DMS114 treated with DMSO at 0.1 percent for 48 hours (cell line): ENCODE measurements around the gene PASK.

Source experiments
- DNase-seq: peaks from one replicate; lab custom pipeline; 2025; ENCODE audit not compliant: unreplicated experiment; lab: John Stamatoyannopoulos, UW

The PASK gene

GRCh38 chr2:241128266-241128665 is 21.0 kb downstream of the PASK start:
- no peak for DNase-seq

DNA sequence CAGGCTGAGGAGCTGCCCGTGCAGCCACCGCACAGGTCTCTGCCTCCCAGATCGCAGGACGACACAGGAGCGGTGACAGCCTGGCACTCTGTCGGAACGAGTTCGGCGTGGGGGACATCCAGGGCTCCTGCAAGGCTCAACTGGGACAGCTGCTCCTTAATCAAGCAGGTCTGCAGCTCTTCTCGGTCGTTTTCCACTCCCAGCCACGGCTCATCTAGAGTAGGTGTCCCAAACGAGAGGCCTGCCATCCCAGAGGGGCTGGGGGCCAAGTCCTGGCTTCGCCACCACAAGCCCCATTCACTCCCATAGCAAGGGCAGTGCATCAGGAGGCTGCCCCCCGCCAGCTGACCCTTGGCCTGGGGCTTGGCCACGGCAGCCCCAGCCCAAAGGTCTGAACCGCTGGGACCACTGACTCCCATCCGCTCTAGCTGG is 22.5 kb downstream of the PASK start:
- DNase-seq = no peak

DNA sequence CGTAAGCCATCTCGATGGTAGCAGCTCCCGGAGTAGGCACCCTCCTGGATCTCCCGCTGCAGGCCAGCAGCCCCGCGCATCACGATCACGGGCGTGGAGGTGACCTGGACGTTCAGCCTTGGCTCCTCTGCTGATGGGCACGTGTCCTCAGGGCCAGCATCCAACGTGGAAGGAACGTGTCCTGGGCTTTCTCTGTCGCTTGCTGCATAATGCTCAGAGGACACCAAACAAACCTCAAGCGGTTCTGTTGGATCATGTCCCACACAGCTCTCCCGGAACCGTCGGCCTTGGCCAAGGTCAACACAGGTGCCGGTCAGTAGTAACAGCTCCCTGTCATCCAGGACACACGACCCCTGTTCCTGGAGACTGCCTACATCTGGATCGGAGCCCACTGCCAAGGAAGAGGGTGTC is 23.1 kb downstream of the PASK start:
- no peak for DNase-seq

DNA sequence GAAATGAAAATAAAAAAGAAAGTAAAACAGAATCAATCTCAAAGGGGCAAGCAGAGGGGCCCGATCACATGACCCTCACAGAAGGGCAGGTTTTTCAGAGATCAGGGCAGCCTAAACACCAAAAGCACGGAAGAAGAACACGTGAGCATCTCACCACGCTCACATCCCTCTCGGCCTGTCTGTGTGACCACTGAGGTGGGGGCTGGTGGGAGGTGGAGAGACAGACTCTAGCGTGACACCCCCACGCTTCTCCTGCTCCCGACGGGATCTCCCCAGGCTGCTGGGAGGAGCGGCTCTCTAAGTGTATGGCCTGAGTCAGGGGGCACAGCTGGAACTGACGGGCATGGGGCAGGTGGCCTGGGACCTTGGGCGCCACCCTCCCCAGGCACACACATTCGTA is 23.6 kb downstream of the PASK start:
- DNase-seq = no peak

DNA sequence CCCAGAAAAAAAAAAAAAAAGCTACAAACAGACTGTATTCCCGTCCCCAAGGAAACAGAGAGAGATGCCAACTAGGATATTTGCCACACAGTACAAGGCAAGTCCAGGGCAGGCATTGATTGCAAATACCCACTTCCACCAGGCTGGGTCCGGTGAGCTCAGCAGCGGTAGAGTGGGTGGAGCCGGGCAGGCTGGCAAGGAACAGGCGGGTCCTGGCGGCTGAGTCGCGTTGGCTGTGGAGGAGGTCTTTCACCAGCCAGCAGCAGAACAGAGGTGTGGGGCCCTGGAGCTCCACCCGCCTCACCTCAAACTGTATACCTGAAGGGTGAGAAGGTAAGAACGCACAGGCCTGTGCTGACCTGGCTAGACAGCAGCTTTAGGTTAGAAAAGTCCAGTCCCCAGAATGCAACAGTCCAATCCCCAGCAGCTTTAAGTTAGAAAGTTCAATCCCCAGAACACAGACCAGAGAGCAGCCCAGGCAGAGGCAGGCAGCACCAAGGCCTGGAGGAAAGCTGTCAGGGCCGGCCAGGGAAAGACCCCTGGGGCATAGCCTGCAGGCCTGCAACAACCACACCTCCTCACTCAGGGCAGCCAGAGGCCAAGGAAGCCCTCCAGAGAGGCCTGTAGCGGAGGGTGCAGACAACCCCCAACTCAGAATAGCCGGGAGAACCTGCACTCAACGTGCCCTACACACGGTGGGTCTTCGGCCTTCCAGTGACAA is 25.3 kb downstream of the PASK start:
- DNase-seq = no peak

DNA sequence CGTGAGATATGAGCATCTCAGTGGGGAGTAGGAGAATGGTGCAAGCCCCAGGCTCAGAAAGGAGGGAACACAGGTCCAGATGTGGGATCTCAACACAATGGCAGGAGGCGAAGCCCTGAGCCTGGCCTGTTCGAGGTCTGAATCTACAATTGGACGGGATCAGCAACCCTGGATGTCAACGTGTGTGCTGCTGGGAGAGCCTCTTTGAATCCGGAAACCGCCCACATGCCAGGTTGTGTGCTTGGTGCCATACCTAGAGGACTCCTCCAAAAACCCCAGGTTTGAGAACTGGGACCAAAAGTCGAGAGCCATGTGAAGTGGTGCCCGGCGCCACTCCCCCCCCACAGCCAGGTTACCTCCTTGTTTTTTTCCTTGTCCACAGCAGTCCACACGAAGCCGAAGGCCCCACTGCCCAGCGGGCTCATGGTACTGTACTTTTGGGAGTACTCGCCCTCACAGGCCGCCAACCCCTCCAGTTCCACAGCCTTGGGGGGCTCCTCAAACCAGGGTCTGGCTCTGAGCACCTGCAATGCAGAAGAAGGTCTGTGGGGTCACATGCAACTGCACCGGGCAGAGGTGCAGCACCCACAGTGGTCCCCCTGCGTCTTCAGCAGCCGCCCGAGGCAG is 26.8 kb downstream of the PASK start:
- no peak for DNase-seq

DNA sequence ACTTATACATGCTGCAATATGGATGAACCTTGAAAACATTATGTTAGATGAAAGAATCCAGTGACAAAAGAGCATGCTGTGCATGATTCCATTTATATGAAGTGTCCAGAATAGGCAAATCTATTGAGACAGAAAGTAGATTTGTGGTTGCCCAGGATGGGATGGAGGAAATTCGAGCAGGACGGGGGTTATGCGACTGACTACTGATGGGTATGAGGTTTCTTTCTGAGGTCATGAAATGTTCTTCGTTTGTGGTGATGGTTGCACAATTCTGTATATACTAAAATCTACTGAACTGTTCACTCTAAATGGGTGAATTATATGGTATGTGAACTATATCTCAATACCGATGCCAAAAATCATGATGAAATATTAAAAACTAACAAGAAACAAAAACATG is 28.3 kb downstream of the PASK start:
- no peak for DNase-seq

DNA sequence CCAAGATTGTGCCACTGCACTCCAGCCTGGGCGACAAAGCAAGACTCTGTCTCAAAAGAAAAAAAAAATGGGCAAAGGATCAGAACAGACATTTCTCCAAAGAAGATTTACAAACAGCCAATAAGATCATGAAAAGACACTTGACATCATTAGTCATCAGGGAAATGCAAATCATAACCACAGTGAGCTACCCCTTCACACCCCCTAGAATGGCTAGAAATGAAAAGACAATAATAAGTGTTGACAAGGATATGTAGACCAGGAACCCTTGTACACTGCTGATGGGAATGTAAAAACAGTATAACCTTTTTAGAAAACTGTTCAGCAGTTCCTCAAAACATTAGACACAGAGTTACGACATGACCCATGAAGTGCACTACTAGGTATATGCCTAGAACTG is 28.8 kb downstream of the PASK start:
- no peak for DNase-seq

- no peak for DNase-seq
Measured at GRCh38 chr2:241118737-241119505, 30.4 kb downstream of the PASK start.

DNA sequence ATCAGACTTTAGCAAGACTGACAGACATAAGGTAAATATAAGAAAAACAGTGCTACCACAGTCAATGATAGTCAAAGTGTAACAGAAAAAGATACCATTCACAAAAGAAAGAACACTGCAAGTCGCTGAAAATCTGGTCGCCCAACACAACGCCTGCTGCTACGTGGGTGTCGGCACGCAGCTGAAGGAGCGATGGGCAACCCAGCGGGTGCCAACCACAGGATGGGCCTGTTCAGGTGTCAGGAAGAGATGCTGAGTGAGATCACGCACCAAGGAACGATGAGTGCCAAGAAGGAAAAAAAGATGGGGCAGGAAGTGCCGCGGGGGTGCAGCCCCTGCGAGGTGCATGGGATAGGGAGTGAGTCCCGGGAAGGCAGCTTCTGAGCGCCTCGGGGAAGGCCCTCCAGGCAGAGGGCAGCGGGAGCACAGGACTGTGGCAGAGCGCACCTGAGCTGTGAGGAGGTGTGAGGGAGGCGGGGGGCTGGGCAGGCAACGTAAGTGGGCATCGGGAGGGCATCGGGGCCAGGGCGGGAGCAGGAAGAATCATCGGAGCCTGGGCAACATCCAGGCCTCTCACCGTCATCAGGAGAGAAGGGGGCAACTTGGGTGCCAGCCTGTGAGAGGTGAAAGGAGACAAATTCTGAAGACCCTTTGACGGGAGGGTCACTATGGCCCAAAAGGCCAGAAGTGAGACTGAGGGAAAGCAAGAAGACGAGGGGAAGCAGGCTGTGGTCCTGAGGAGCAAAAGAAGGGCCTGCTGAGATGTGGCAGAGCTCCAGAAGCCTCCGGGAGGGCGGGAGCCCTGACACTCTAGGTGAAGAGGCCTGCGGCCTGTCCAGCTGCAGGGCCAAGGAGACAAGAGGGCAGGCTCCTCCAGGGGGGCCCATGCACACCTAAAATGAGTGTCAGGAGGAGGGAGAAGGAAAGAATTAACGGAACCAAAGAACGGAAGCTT is 32.4 kb downstream of the PASK start:
- DNase-seq = no peak

DNA sequence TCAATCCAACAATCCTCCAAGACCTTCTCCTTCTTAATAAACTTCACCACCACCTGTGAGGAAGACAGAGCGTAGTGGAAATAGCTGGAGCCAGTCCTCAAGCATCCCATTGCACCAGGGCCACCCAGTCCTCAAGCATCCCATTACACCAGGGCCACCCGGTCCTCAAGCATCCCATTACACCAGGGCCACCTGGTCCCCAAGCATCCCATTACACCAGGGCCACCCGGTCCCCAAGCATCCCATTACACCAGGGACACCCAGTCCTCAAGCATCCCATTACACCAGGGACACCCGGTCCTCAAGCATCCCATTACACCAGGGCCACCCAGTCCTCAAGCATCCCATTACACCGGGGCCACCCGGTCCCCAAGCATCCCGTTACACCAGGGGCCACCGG is 33.9 kb downstream of the PASK start:
- no peak for DNase-seq

DNA sequence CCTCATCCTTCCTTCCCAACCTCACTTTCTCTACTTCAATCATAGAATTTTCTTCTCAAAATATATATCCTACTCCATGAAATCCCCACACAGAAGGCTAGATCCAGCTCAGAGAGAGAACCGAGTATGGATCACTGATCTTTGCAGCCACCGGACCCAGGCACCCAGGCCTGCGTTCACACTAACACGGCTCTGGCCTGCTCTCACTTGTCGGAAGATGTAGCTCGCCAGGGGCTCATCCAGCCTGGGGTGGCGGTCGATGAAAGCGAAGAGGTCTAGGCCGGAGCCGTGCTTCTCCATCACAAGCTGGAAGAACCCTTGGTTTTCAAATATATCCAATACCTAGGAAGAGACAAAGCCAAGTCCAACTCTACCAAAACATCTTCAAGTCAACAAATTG is 34.4 kb downstream of the PASK start:
- no peak for DNase-seq

GRCh38 chr2:241112592-241112991 is 36.7 kb downstream of the PASK start:
- no peak for DNase-seq

DNA sequence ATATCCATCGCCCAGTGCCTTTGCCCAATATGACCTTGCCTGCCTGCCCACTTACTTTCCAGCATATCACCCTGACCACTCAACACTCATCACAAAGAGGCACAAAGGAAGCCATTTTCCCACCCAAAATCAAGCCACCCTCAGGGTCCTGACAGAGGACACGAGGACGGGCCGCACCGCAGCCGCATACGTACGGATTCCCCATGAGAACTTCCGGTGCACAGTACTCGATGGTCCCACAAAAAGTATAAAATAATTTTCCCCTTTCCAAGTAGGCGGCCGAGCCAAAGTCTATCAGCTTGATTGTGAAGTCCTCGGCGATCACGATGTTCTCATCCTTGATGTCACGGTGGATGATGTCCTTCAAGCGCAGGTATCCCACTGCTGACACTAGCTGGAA is 37.2 kb downstream of the PASK start:
- DNase-seq = no peak

DNA sequence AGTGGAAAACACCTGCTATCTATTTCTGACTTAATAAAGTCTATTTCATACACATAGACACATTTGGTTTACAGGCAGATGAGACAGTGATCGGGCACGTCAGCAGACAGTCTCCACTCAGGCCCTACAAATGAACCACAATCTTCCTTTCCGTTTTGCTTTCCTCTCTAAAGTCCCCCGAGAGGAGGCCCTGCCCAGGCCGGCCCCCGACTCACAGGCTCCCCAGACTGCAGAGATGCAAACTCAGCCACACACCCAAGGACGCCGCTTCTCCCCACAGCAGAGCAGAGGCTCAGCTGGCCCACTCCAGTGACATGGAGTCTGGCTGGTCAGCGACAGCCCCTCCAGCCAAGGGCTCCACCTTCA is 37.8 kb downstream of the PASK start:
- DNase-seq = no peak

DNA sequence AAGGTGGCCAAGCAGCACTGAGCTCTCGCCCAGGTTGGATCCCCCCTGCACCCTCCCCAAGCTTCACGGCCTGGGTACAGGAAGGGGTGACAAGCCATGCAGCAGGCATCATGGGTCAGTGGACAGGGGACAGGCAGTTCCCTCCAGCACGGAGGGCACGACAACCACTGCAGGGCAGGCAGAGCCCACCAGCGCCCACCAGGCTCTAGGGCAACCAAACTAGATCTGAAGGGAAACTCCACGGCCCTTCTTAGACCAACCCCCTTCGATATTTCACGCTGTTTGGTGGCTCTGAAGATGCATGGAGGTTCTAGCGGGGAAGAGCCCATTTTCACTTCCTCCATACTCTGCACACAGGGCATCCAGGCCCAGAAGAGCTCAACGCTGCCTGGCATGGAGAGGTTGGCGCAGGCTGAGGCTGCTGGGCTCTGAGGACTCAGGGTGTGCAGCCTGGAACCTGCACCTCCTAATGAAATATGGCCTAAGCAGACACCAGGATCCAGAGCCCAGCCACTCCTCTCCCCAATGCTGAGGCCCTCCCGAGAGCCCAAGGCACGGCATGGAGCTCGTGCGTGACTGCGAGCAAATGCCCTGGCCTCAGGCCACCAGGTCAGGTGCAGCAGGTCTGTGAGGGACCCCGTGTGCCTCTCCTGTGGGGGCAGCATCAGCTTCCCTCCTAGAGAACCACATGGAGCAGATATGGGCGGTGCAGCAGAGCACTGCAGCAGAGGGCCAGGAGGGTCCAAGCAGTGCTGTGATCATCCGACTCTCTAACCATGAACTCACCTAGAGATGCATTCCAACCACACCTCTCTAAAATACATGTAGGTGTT is 38.4 kb downstream of the PASK start:
- no peak for DNase-seq

DNA sequence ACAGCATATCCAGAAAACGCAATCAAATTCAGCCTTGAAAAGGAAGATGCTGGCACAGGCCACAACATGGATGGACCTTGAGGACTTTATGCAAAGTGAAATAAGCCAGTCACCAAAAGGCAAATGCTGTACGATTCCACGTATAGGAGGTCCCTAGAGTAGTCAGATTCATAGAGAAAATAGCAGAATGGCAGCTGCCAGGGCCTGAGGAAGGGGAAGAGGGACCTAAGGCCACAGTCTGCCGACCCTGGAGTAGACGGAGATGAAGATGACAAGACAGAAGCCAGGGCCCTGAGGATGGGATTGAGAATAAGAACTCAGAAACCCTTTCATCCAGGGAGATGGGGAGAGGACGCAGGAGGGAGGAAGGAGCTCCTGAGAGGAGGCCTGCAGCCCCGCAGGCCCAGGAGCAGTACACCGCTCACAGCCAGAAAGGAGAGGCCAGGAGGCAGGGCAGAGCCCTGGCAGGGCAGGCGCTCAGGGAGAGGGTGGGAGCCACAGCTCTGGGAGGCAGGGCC is 39.1 kb downstream of the PASK start:
- no peak for DNase-seq

- DNase-seq = no peak
Measured at GRCh38 chr2:241109210-241110088, 39.8 kb downstream of the PASK start.
